Breast epithelium (tissue), 3 donors: ENCODE results near the gene TMEM253.

Source experiments
- CTCF ChIP-seq, 3 donors: fragments of 450-650 bp; IDR thresholded peaks; one replicate each; pipeline ENCODE4 v1.5.1; 2016 to 2017; ENCODE audit warnings: antibody characterized with exemption in 3 of 3, mild to moderate bottlenecking in 3 of 3, moderate library complexity in 3 of 3
- POLR2AphosphoS5 ChIP-seq, 3 donors: sonication (generic); formaldehyde crosslinking; IDR thresholded peaks; one replicate each; pipeline ENCODE4 v1.6.1; 2017; ENCODE audit warnings: antibody characterized with exemption in 3 of 3

- no peak for TF ChIP-seq CTCF (IDR thresholded peaks at IDR 0.05)
- TF ChIP-seq POLR2AphosphoS5 (IDR thresholded peaks at IDR 0.05): no peak
Observed at GRCh38 chr14:21113369-21113768, 12.5 kb downstream of the TMEM253 start.
